ENCODE measurements around the gene CLP1.

The CLP1 gene

GRCh38 chr11:57634311-57634710, 23.3 kb upstream of the CLP1 start:
- TF ChIP-seq, protein P1, sequence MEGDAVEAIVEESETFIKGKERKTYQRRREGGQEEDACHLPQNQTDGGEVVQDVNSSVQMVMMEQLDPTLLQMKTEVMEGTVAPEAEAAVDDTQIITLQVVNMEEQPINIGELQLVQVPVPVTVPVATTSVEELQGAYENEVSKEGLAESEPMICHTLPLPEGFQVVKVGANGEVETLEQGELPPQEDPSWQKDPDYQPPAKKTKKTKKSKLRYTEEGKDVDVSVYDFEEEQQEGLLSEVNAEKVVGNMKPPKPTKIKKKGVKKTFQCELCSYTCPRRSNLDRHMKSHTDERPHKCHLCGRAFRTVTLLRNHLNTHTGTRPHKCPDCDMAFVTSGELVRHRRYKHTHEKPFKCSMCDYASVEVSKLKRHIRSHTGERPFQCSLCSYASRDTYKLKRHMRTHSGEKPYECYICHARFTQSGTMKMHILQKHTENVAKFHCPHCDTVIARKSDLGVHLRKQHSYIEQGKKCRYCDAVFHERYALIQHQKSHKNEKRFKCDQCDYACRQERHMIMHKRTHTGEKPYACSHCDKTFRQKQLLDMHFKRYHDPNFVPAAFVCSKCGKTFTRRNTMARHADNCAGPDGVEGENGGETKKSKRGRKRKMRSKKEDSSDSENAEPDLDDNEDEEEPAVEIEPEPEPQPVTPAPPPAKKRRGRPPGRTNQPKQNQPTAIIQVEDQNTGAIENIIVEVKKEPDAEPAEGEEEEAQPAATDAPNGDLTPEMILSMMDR (conservative IDR thresholded peaks at IDR 0.05) = no peak
- H3K27ac ChIP-seq = no peak overlapping the region

DNA sequence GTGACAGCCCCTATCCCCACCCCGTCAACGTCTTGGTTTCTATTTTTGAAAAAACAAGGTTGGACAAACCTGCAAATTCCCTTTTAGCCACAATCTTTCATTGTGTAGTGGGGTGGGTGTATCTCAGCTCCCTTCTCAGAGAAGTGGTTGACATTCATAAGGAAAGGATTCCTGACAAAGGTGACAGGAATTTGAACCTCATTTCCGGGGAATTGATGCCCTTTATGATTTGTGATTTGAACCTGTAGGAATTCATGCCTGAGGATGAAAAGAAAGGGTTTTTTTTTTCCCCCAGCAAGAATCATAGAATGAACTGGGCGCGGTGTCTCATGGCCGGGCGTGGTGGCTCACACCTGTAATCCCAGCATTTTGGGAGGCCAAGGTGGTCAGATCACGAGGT, 22.3 kb upstream of the CLP1 start:
- H3K27ac ChIP-seq = no peak overlapping the region
- TF ChIP-seq, protein P1 (conservative IDR thresholded peaks at IDR 0.05) = no peak

GRCh38 chr11:57637626-57638004, 19.9 kb upstream of the CLP1 start:
- TF ChIP-seq, protein P1 (conservative IDR thresholded peaks at IDR 0.05) = no peak

DNA sequence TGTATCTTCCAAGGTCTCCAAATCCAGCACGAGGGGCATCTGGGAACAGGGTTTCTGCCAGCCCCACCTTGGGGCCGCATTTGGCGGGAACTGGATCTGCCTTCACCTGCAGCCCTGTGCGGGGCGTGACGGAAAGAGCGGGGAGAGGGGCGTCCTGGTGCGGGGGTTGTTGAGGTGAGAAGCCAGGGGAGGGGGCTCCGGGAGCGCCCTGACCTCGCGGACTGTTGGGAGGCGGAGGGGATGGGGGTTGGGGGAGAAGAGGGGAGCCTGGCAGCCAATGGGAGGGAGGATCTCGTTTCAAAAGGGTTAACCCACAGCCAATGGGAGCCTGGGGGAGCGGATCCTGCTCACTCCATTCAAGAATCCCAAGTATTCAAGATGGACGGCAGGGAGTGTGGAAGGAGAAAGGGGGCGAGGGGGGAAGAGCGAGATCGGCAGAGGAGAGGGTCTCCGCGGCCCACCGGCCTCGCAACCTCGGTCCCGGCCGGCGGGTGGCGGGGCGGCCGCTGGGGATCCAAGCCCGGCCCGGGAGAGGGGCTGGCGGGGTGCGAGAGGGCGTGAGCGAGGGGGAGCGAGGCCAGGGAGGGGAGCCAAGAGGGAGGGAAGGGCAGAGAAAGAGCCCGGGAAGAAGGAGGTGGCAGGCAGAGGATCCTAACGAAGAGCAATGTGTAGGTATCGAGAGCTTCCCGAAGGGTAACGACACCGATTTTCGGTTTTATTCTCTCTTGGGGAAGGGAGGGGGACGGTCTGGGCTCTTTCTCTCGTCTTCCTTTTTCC, 19.4 kb upstream of the CLP1 start:
- TF ChIP-seq, protein P1 (conservative IDR thresholded peaks at IDR 0.05) = no peak
- H3K27ac ChIP-seq = peak overlapping the region; percentile 55; the same call in 1 of the 2 replicates

More at GRCh38 chr11:57637626-57638004, 19.9 kb upstream of the CLP1 start:
- no peak overlapping the region; the same call in 1 of the 2 replicates for H3K27ac ChIP-seq

DNA sequence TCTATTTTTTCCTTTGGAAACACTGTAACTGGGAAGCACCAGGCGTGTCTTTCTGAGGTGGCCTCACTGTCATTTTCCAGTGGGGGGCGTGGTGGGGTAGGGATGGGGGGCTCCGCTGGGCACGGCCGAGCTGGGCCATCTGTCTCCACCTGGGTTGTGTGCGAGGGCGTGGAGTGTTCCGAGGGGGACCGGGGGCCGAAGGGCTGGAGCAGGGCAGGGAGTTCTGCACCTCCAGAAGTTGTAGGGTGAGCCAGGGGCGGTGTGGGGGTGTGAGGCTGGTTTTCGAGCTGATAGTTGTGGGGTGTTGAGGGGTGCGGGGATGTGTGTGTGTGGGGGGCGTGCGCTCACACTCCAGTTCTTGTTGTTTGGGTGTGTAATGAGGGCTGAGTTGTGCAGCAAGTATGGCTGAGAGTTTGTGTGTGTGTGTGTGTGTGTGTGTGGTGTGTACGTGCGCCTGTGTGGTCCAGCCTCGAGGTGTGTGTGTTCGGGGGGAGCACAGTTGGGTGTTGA, 18.7 kb upstream of the CLP1 start:
- TF ChIP-seq, protein P1 (conservative IDR thresholded peaks at IDR 0.05) = no peak
- peak overlapping the region; percentile 55; the same call in 1 of the 2 replicates for H3K27ac ChIP-seq

GRCh38 chr11:57639321-57640067, 18.1 kb upstream of the CLP1 start:
- TF ChIP-seq, protein P1 (conservative IDR thresholded peaks at IDR 0.05) = no peak
- H3K27ac ChIP-seq = no peak overlapping the region

DNA sequence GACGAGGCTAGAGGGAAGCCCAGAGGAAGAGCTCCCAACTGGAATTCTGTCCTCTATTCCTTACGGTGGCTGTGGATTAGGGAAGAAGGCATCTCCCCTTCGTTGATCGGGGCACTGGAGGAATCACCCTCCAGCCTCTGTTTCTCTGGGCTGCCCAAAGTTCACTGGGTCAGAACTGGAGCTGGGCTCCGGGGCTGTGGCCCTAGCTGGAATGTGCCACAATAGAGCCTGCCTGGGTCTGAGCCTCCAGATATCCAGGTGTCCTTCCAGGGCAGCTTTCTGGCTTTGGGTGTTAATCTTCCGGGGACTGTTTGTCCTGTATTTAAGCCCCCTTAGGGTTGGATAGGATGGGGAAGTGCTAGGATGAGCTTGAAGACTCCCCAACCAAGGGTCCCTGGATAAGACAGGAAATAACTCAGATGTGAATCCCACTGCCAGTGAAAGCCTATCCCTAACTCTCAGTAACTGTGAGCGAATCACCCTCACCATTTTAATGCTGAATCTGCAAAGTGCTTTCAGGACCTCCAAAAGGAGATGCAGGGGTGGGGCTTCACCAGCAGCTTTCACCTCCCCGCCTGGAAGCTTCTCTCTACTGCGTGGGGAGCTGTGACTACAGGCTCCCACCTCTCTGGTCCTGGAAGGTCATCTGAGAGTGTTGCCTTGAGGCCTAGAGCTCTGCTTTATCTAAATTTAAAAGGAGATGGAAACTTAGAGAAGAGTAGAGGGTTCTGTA, 17.3 kb upstream of the CLP1 start:
- TF ChIP-seq, protein P1 (conservative IDR thresholded peaks at IDR 0.05) = no peak
- no peak overlapping the region for H3K27ac ChIP-seq
